Measurements from ENCODE around the gene RBFOX2. TPM values are rescaled to one million over a fixed set of nuclear protein-coding genes. Genes with fewer than 3 reads are reported as not detected.
"Not testable (repeated sequence)": the region's sequence is repeated elsewhere in the genome, so short reads cannot be mapped to it uniquely, and the experiment has no call there.

Gene RBFOX2
- total and polyA plus RNA-seq, 10 of the 15 experiments (the other 5 are each of a cell fraction or from before 2014, with no cell fraction given), result 0.01 to 2.7 (median 0.17) TPM; not detected in 4

DNA sequence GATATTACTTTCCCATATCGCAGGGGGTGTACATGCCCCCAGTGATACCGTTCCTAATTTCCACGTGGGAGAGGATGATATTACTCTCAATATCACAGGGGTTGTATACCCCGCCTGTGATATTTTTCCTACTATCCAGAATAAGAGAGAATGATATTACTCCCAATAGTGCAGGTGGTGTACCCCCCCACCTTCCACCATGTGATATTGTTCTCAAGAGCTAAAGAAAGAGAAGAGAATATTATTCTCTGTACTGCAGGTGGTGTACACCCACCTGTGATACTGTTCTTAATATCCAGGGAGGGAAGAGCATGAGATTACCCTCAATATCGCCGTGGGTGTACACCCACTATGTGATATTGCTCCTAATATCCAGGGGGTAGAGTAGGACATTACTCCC lies 328.8 kb downstream of the RBFOX2 start:
- FAIRE-seq; ATAC-seq; H3K27ac ChIP-seq (ENCODE audit: control insufficient read depth, insufficient read depth); H2AFZ ChIP-seq (ENCODE audit: control insufficient read depth, low read depth, low read length); CTCF ChIA-PET; RAD21 ChIA-PET (ENCODE audit: unreplicated experiment); H3K27me3 ChIP-seq (replicated peaks in 1 of 2; ENCODE audit: control insufficient read depth in 2 of 2, insufficient read depth in 2 of 2, low read length in 1 of 2); DNase-seq (ENCODE audit: low read depth, low spot score); H3K9ac ChIP-seq (ENCODE audit: control insufficient read depth, insufficient read depth, low read length); H3K4me1 ChIP-seq (ENCODE audit: control insufficient read depth, insufficient read depth, low read length); BruUV-seq (replicated peaks); H3K9me3 ChIP-seq (replicated peaks; ENCODE audit: control insufficient read depth, insufficient read depth, low read length); H3K79me2 ChIP-seq (ENCODE audit: control insufficient read depth, insufficient read depth, low read length); POLR2A ChIA-PET; SMC1A ChIA-PET (ENCODE audit: uncharacterized antibody, unreplicated experiment); H3K36me3 ChIP-seq (ENCODE audit: control insufficient read depth in 2 of 2, insufficient read depth in 2 of 2, low read length in 1 of 2); H3K4me2 ChIP-seq (ENCODE audit: control insufficient read depth, insufficient read depth); H4K20me1 ChIP-seq (ENCODE audit: control insufficient read depth, insufficient read depth); H3K4me3 ChIP-seq; in situ Hi-C loops (cut with MboI); intact Hi-C loops (cut with micrococcal nuclease; ENCODE audit: unreplicated experiment): not testable (repeated sequence)
- WGBS (ENCODE audit: insufficient coverage, insufficient replicate concordance, low lambda C conversion rate, missing lambda C conversion rate), result 38% methylated on average over 6 of the region's 6 CpGs

DNA sequence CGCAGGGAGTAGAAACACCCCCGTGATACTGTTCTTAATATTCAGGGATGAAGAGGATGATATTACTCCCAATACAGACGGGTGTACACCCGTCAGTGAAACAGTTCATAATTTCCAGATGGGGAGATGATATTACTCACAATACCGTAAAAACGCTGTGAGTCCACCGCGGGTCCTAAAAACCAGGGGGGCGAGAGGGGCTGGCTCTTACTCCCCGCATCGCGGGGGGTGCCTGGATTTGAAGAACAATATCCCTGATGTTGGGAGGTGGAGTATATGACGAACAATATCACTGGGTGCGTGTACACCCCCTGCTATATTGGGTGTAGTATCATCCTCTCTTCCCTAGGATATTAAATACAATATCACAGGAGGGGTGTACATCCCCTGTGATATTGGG lies 331.5 kb downstream of the RBFOX2 start:
- Histone ChIP-seq H3K9ac (ENCODE audit: control insufficient read depth, insufficient read depth, low read length) (no peak overlapping the region), H3K27ac (ENCODE audit: control insufficient read depth, insufficient read depth) (no peak overlapping the region), H4K20me1 (ENCODE audit: control insufficient read depth, insufficient read depth) (no peaks in the 10 kb centered on the region), H3K36me3 (ENCODE audit: control insufficient read depth in 2 of 2, insufficient read depth in 2 of 2, low read length in 1 of 2) (no peaks in the 10 kb centered on the region), H3K79me2 (ENCODE audit: control insufficient read depth, insufficient read depth, low read length) (no peaks in the 10 kb centered on the region), H3K9me3 (replicated peaks; ENCODE audit: control insufficient read depth, insufficient read depth, low read length) (no peaks in the 10 kb centered on the region), H3K4me1 (ENCODE audit: control insufficient read depth, insufficient read depth, low read length) (no peaks in the 10 kb centered on the region), H3K27me3 (replicated peaks in 1 of 2; ENCODE audit: control insufficient read depth in 2 of 2, insufficient read depth in 2 of 2, low read length in 1 of 2) (no peaks in the 10 kb centered on the region), H3K4me3 (no peak overlapping the region), H2AFZ (ENCODE audit: control insufficient read depth, low read depth, low read length) (no peak overlapping the region), H3K4me2 (ENCODE audit: control insufficient read depth, insufficient read depth) (no peak overlapping the region)
- no peak for FAIRE-seq
- DNase-seq (ENCODE audit: low read depth, low spot score), result no peak
- in situ Hi-C loops (cut with MboI) (no loop called here), intact Hi-C loops (cut with micrococcal nuclease; ENCODE audit: unreplicated experiment) (no loop called here)
- SMC1A ChIA-PET (ENCODE audit: uncharacterized antibody, unreplicated experiment), result no interaction called here
- TF ChIP-seq PML (IDR thresholded peaks at IDR 0.05; ENCODE audit: low read length), result no peak
- TF ChIP-seq CEBPB (IDR thresholded peaks at IDR 0.05; ENCODE audit: borderline replicate concordance in 1 of 2, low read depth in 2 of 2, low read length in 2 of 2), result no peak
- TF ChIP-seq RFX5 (IDR thresholded peaks at IDR 0.05; ENCODE audit: low read depth, low read length), result no peak
- TF ChIP-seq SMC3 (IDR thresholded peaks at IDR 0.05; ENCODE audit: borderline replicate concordance, low read length), result no peak
- TF ChIP-seq TCF12 (IDR thresholded peaks at IDR 0.05; ENCODE audit: low read depth, low read length), result no peak
- TF ChIP-seq MTA2 (IDR thresholded peaks at IDR 0.05; ENCODE audit: low read depth), result no peak
- TF ChIP-seq, protein P1, sequence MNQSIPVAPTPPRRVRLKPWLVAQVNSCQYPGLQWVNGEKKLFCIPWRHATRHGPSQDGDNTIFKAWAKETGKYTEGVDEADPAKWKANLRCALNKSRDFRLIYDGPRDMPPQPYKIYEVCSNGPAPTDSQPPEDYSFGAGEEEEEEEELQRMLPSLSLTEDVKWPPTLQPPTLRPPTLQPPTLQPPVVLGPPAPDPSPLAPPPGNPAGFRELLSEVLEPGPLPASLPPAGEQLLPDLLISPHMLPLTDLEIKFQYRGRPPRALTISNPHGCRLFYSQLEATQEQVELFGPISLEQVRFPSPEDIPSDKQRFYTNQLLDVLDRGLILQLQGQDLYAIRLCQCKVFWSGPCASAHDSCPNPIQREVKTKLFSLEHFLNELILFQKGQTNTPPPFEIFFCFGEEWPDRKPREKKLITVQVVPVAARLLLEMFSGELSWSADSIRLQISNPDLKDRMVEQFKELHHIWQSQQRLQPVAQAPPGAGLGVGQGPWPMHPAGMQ (IDR thresholded peaks at IDR 0.05; ENCODE audit: borderline replicate concordance), result no peak
- TF ChIP-seq ZBED1 (IDR thresholded peaks at IDR 0.05; ENCODE audit: borderline replicate concordance), result no peak
- TF ChIP-seq POLR2A (IDR thresholded peaks at IDR 0.05; ENCODE audit: low read depth, low read length), result no peak
- TF ChIP-seq, protein P2, sequence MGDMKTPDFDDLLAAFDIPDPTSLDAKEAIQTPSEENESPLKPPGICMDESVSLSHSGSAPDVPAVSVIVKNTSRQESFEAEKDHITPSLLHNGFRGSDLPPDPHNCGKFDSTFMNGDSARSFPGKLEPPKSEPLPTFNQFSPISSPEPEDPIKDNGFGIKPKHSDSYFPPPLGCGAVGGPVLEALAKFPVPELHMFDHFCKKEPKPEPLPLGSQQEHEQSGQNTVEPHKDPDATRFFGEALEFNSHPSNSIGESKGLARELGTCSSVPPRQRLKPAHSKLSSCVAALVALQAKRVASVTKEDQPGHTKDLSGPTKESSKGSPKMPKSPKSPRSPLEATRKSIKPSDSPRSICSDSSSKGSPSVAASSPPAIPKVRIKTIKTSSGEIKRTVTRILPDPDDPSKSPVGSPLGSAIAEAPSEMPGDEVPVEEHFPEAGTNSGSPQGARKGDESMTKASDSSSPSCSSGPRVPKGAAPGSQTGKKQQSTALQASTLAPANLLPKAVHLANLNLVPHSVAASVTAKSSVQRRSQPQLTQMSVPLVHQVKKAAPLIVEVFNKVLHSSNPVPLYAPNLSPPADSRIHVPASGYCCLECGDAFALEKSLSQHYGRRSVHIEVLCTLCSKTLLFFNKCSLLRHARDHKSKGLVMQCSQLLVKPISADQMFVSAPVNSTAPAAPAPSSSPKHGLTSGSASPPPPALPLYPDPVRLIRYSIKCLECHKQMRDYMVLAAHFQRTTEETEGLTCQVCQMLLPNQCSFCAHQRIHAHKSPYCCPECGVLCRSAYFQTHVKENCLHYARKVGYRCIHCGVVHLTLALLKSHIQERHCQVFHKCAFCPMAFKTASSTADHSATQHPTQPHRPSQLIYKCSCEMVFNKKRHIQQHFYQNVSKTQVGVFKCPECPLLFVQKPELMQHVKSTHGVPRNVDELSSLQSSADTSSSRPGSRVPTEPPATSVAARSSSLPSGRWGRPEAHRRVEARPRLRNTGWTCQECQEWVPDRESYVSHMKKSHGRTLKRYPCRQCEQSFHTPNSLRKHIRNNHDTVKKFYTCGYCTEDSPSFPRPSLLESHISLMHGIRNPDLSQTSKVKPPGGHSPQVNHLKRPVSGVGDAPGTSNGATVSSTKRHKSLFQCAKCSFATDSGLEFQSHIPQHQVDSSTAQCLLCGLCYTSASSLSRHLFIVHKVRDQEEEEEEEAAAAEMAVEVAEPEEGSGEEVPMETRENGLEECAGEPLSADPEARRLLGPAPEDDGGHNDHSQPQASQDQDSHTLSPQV (IDR thresholded peaks at IDR 0.05), result no peak
- no peak for TF ChIP-seq HDGF (IDR thresholded peaks at IDR 0.05)
- no peak for TF ChIP-seq RB1 (IDR thresholded peaks at IDR 0.05; ENCODE audit: borderline replicate concordance)
- TF ChIP-seq IKZF1 (conservative IDR thresholded peaks at IDR 0.05), result no peak
- TF ChIP-seq ZNF274 (IDR thresholded peaks at IDR 0.05; ENCODE audit: insufficient read depth, insufficient read length), result no peak
- no peak for TF ChIP-seq SPI1 (IDR thresholded peaks at IDR 0.05; ENCODE audit: borderline replicate concordance, insufficient read depth, low read depth, low read length)
- no peak for ATAC-seq
- RAD21 ChIA-PET (ENCODE audit: unreplicated experiment), result no interaction called here
- POLR2A ChIA-PET, result no interaction called here
- CTCF ChIA-PET, result no interaction called here
- WGBS (ENCODE audit: insufficient coverage, insufficient replicate concordance, low lambda C conversion rate, missing lambda C conversion rate), result 63% methylated on average over 14 of the region's 14 CpGs
- no TSS peak for BruUV-seq (replicated peaks)

Data from GM12878 (cell line).